HepG2 (cell line): ENCODE results near the gene KIF7. TPM values are rescaled to one million over a fixed set of nuclear protein-coding genes. Genes with fewer than 3 reads are reported as not detected.
"Not testable (repeated sequence)": the region's sequence is repeated elsewhere in the genome, so short reads cannot be mapped to it uniquely, and the experiment has no call there.

ENCODE experiments used
- ATAC-seq: fragments of 200-7000 bp; cut with Tn5 transposase; 3 replicates; pipeline ENCODE4 v1.9.1; 2020; ENCODE audit warnings: mild to moderate bottlenecking, moderate library complexity
- BruUV-seq: library from RNA; stranded (reverse); fragments of 400-500 nt; replicated peaks from 2 replicates; lab custom pipeline; 2021; lab: Mats Ljungman, UMichigan
- CTCF ChIA-PET: fragments of 300-600 bp; formaldehyde crosslinking; extraction: SDS; loops from one replicate; lab custom pipeline; 2021; ENCODE audit warnings: low total read pairs, inconsistent platforms, low intra/inter-chr PET ratio; lab: Yijun Ruan, JAX
- POLR2A ChIA-PET: fragments of 350-600 bp; sonication (Branson Sonifier 250); formaldehyde crosslinking; loops from one replicate; lab custom pipeline; 2020; ENCODE audit warnings: antibody characterized with exemption, inconsistent platforms; lab: Yijun Ruan, JAX
- DNase-seq: peaks from one replicate; pipeline ENCODE4 v3.0.0-alpha.2; 2015; ENCODE audit warnings: low spot score
- FAIRE-seq: peaks from 3 replicates; lab custom pipeline; 2011; peaks lifted over from hg19 to GRCh38; lab: Jason Lieb, UNC
- H2AFZ ChIP-seq: one replicate; pipeline ENCODE4 v1.6.1; 2011; ENCODE audit warnings: low read length, inconsistent platforms
- H3K27ac ChIP-seq: fragments of 300-600 bp; 3 replicates; pipeline ENCODE4 v1.8.0; 2011; ENCODE audit warnings: mixed run types, mild to moderate bottlenecking, mixed read lengths, low read length, inconsistent platforms; ENCODE audit not compliant: insufficient read depth; ENCODE audit errors: extremely low read length
- H3K27me3 ChIP-seq, 2 experiments: fragments of 200-600 bp in 1 of 2; 2 replicates in 1 of 2; 3 replicates in 1 of 2; pipeline versions ENCODE4 v1.6.0 to v1.8.0; 2011; ENCODE audit warnings: low read length in 2 of 2, mild to moderate bottlenecking in 2 of 2, moderate library complexity in 2 of 2, inconsistent platforms in 1 of 2; ENCODE audit not compliant: insufficient read depth in 2 of 2, control insufficient read depth in 1 of 2
- H3K36me3 ChIP-seq, 2 experiments: fragments of 200-600 bp in 1 of 2; replicated peaks in 1 of 2; 2 replicates in 1 of 2; 3 replicates in 1 of 2; pipeline versions ENCODE4 v1.5.1 to v1.8.0; 2011; ENCODE audit warnings: low read length in 2 of 2, inconsistent platforms in 1 of 2; ENCODE audit not compliant: insufficient read depth in 2 of 2, control insufficient read depth in 1 of 2
- H3K4me1 ChIP-seq: 2 replicates; pipeline ENCODE4 v1.5.1; 2012; ENCODE audit warnings: low read length, inconsistent platforms; ENCODE audit not compliant: insufficient read depth
- H3K4me2 ChIP-seq: 2 replicates; pipeline ENCODE4 v1.6.0; 2011; ENCODE audit warnings: low read depth, low read length, inconsistent platforms
- H3K4me3 ChIP-seq, 3 experiments: fragments of 200-600 bp in 1 of 3; sonication (generic), shearing (Covaris generic) in 1 of 3; replicated peaks in 1 of 3; 2 replicates each; pipeline ENCODE4 v1.5.1; 2011 to 2016; ENCODE audit warnings: low read length in 3 of 3, inconsistent platforms in 2 of 3, low read depth in 2 of 3, mild to moderate bottlenecking in 2 of 3, control low read depth in 1 of 3, mixed read lengths in 1 of 3; ENCODE audit not compliant: insufficient read depth in 1 of 3
- H3K79me2 ChIP-seq: one replicate; pipeline ENCODE4 v1.6.1; 2011; ENCODE audit warnings: low read length, inconsistent platforms; ENCODE audit not compliant: insufficient read depth
- H3K9ac ChIP-seq: 2 replicates; pipeline ENCODE4 v1.6.0; 2011; ENCODE audit warnings: mild to moderate bottlenecking, low read depth, low read length, inconsistent platforms; ENCODE audit not compliant: insufficient read depth
- H3K9me3 ChIP-seq: 2 replicates; pipeline ENCODE4 v1.5.1; 2012; ENCODE audit warnings: mild to moderate bottlenecking, low read length
- H4K20me1 ChIP-seq: 2 replicates; pipeline ENCODE4 v1.6.0; 2011; ENCODE audit warnings: inconsistent platforms, mild to moderate bottlenecking, low read length, moderate library complexity; ENCODE audit not compliant: insufficient read depth
- DR1 ChIP-seq: sonication (generic); formaldehyde crosslinking; IDR thresholded peaks from 2 replicates; pipeline ENCODE4 v1.8.0; 2021; ENCODE audit warnings: mild to moderate bottlenecking, missing genetic modification reagents, inconsistent platforms
- FLYWCH1 ChIP-seq: sonication (generic); formaldehyde crosslinking; IDR thresholded peaks from 2 replicates; pipeline ENCODE4 v1.8.1; 2023; ENCODE audit warnings: mild to moderate bottlenecking, missing genetic modification reagents
- LCORL ChIP-seq, 2 experiments: fragments of 450-650 bp in 1 of 2; sonication (generic) in 1 of 2; formaldehyde crosslinking in 1 of 2; IDR thresholded peaks; 2 replicates each; pipeline versions ENCODE4 v1.5.0 to v1.6.1; 2017 to 2020; ENCODE audit warnings: antibody characterized with exemption in 1 of 2, missing genetic modification reagents in 1 of 2
- NFE2L1 ChIP-seq: sonication (generic); formaldehyde crosslinking; IDR thresholded peaks from 2 replicates; pipeline ENCODE4 v1.4.0; 2020; ENCODE audit warnings: missing genetic modification reagents, mild to moderate bottlenecking, borderline replicate concordance
- RBM39 ChIP-seq: fragments of 200-400 bp; formaldehyde crosslinking; IDR thresholded peaks from one replicate; pipeline ENCODE4 v1.6.1; 2018; ENCODE audit warnings: antibody characterized with exemption, mild to moderate bottlenecking, low read depth, low read length; ENCODE audit not compliant: poor library complexity, severe bottlenecking
- ZBTB7B ChIP-seq: sonication (generic); formaldehyde crosslinking; IDR thresholded peaks from 2 replicates; pipeline ENCODE4 v1.4.0; 2020; ENCODE audit warnings: missing genetic modification reagents
- ZKSCAN8 ChIP-seq: IDR thresholded peaks from 2 replicates; pipeline ENCODE4 v1.6.1; 2016; ENCODE audit warnings: borderline replicate concordance, missing genetic modification reagents, missing compliant biosample characterization
- ZNF441 ChIP-seq: sonication (generic); formaldehyde crosslinking; IDR thresholded peaks from 2 replicates; pipeline ENCODE4 v1.7.0; 2021; ENCODE audit warnings: missing genetic modification reagents, borderline replicate concordance
- ZNF546 ChIP-seq: sonication (generic); formaldehyde crosslinking; conservative IDR thresholded peaks from 2 replicates; pipeline ENCODE4 v1.8.1; 2023; ENCODE audit warnings: mild to moderate bottlenecking, missing genetic modification reagents
- ZSCAN30 ChIP-seq: sonication (generic); formaldehyde crosslinking; IDR thresholded peaks from 2 replicates; pipeline ENCODE4 v1.5.0; 2020; ENCODE audit warnings: mild to moderate bottlenecking, missing genetic modification reagents
- WGBS: methylation state at CpG from one replicate; pipeline ENCODE4 v1.1.6; 2017; ENCODE audit warnings: low lambda C conversion rate; 5-methylcytosine and 5-hydroxymethylcytosine counted together
- in situ Hi-C: cut with HindIII; loops from 2 replicates; pipeline ENCODE4 v1.10.0; 2017; ENCODE audit warnings: low pct_unique_long_range_greater_than_20kb; ENCODE audit not compliant: extremely low pct_ligation_motif_present
- intact Hi-C: fragments of 100-400 bp; cut with micrococcal nuclease; formaldehyde crosslinking; loops from one replicate; pipeline ENCODE4 v1.10.0; 2022; ENCODE audit not compliant: unreplicated experiment
- polyA plus RNA-seq, 8 experiments: library from polyadenylated mRNA; depleted of rRNA in 3 of 8; stranded (reverse) in 7 of 8; unstranded in 1 of 8; fragments of >200 nt; fragmentation: Illumina TruSeq in 4 of 8; extraction: Trizol in 4 of 8; gene quantifications; 2 replicates each; pipeline versions ENCODE4 v1.2.1 to v1.2.3, GENCODE V29; 2011 to 2016; ENCODE audit warnings: low read depth in 4 of 8, missing spikeins in 1 of 8, mixed read lengths in 1 of 8; ENCODE audit not compliant: insufficient read depth in 1 of 8
- total RNA-seq, 5 experiments: library from RNA; depleted of rRNA; stranded (reverse); fragments of >200 nt; fragmentation: Illumina TruSeq; extraction: Trizol; gene quantifications; 2 replicates each; pipeline ENCODE4 v1.2.3, GENCODE V29; 2016; ENCODE audit warnings: low read depth in 1 of 5
- TF ChIP-seq, protein P1 (sequence below): sonication (generic); formaldehyde crosslinking; IDR thresholded peaks from 2 replicates; pipeline ENCODE4 v1.4.0; 2020; ENCODE audit warnings: missing genetic modification reagents, borderline replicate concordance
- TF ChIP-seq, protein P2 (sequence below): IDR thresholded peaks from 2 replicates; pipeline ENCODE4 v1.6.1; 2016

KIF7 gene
- total and polyA plus RNA-seq, 2 of the 13 experiments (the other 11 are each of a cell fraction or from before 2014, with no cell fraction given) = 1.5 to 6.2 TPM

- TF ChIP-seq, protein P1, sequence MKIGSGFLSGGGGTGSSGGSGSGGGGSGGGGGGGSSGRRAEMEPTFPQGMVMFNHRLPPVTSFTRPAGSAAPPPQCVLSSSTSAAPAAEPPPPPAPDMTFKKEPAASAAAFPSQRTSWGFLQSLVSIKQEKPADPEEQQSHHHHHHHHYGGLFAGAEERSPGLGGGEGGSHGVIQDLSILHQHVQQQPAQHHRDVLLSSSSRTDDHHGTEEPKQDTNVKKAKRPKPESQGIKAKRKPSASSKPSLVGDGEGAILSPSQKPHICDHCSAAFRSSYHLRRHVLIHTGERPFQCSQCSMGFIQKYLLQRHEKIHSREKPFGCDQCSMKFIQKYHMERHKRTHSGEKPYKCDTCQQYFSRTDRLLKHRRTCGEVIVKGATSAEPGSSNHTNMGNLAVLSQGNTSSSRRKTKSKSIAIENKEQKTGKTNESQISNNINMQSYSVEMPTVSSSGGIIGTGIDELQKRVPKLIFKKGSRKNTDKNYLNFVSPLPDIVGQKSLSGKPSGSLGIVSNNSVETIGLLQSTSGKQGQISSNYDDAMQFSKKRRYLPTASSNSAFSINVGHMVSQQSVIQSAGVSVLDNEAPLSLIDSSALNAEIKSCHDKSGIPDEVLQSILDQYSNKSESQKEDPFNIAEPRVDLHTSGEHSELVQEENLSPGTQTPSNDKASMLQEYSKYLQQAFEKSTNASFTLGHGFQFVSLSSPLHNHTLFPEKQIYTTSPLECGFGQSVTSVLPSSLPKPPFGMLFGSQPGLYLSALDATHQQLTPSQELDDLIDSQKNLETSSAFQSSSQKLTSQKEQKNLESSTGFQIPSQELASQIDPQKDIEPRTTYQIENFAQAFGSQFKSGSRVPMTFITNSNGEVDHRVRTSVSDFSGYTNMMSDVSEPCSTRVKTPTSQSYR (CRISPR knock-in tag) = peak; percentile 86
- peak; percentile 46 for TF ChIP-seq RBM39
- TF ChIP-seq DR1 (CRISPR knock-in tag) = peak; percentile 59
- TF ChIP-seq FLYWCH1 (CRISPR knock-in tag) = no peak
- TF ChIP-seq LCORL (IDR thresholded peaks at IDR 0.05) = no peak
- TF ChIP-seq LCORL (CRISPR knock-in tag; IDR thresholded peaks at IDR 0.05) = 0 out of 2 replicates have a peak, but pooled peaks have one; percentile 68
- no peak for TF ChIP-seq NFE2L1
- TF ChIP-seq ZBTB7B = 0 out of 2 replicates have a peak, but pooled peaks have one; percentile 50
These were observed 35.3 kb upstream of the KIF7 start, which contains the start of the genes PEX11A and WDR93 (continued) for GRCh38 chr15:89690276-89691218.

DNA sequence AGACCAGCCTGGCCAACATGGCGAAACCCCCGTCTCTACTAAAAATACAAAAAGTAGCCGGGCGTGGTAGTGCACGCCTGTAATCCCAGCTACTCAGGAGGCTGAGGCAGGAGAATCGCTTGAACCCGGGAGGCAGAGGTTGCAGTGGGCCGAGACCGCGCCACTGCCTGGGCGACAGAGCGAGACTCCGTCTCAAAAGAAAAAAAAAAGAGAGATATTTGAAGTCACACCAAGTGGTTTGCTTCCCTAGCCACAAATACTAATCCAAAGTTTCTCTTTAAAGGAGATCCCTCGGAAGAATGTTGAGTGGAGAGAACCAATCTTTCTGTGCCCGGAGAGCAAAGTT lies 34.6 kb upstream of the KIF7 start:
- ATAC-seq, H4K20me1 ChIP-seq, in situ Hi-C loops, H3K36me3 ChIP-seq, H3K79me2 ChIP-seq, POLR2A ChIA-PET, H3K27me3 ChIP-seq, BruUV-seq, H3K9me3 ChIP-seq, CTCF ChIA-PET, DNase-seq, FAIRE-seq: not testable (repeated sequence)
- intact Hi-C loops = loop anchor here (1.0 kb wide), 1 partner anchor 119 kb away; no protein-coding TSS in a partner anchor
- peak overlapping the region; percentile 68 for H3K27ac ChIP-seq
- peak overlapping the region; percentile 79 for H2AFZ ChIP-seq
- H3K4me2 ChIP-seq = peak overlapping the region; percentile 98
- TF ChIP-seq ZNF441 (CRISPR knock-in tag) = peak; percentile 92
- TF ChIP-seq ZSCAN30 = 0 out of 2 replicates have a peak, but pooled peaks have one; percentile 19
- TF ChIP-seq ZNF546 (CRISPR knock-in tag) = 0 out of 2 replicates have a peak, but pooled peaks have one; percentile 6
- TF ChIP-seq ZKSCAN8 (CRISPR knock-in tag) = 0 out of 2 replicates have a peak, but pooled peaks have one; percentile 4
- TF ChIP-seq RBM39 = peak; percentile 46
- TF ChIP-seq, protein P2, sequence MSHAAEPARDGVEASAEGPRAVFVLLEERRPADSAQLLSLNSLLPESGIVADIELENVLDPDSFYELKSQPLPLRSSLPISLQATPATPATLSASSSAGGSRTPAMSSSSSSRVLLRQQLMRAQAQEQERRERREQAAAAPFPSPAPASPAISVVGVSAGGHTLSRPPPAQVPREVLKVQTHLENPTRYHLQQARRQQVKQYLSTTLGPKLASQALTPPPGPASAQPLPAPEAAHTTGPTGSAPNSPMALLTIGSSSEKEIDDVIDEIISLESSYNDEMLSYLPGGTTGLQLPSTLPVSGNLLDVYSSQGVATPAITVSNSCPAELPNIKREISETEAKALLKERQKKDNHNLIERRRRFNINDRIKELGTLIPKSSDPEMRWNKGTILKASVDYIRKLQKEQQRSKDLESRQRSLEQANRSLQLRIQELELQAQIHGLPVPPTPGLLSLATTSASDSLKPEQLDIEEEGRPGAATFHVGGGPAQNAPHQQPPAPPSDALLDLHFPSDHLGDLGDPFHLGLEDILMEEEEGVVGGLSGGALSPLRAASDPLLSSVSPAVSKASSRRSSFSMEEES (CRISPR knock-in tag) = 0 out of 2 replicates have a peak, but pooled peaks have one; percentile 4
- peaks cover 25% of the 10 kb centered on the region for H3K4me1 ChIP-seq
- H3K9ac ChIP-seq = peak overlapping the region; percentile 77
- H3K4me3 ChIP-seq = peak overlapping the region; percentile 72 to 83 (median 79)
- WGBS = 17% methylated on average over 13 of the region's 15 CpGs
